Stimulated activated CD4-positive, alpha-beta T cell treated with anti-CD3 and anti-CD28 coated beads, TNF-alpha, amount 100 ng/mL, for 1 hour (primary cell): ENCODE results near the gene SLAMF8.

ENCODE experiments used
- DNase-seq, 3 donors: peaks; one replicate each; pipeline ENCODE4 v3.0.0-alpha.2; 2020; ENCODE audit warnings: low read depth in 3 of 3, low spot score in 1 of 3

SLAMF8 gene

GRCh38 chr1:159817276-159818041, 9.2 kb upstream of the SLAMF8 start:
- DNase-seq = no peak

DNA sequence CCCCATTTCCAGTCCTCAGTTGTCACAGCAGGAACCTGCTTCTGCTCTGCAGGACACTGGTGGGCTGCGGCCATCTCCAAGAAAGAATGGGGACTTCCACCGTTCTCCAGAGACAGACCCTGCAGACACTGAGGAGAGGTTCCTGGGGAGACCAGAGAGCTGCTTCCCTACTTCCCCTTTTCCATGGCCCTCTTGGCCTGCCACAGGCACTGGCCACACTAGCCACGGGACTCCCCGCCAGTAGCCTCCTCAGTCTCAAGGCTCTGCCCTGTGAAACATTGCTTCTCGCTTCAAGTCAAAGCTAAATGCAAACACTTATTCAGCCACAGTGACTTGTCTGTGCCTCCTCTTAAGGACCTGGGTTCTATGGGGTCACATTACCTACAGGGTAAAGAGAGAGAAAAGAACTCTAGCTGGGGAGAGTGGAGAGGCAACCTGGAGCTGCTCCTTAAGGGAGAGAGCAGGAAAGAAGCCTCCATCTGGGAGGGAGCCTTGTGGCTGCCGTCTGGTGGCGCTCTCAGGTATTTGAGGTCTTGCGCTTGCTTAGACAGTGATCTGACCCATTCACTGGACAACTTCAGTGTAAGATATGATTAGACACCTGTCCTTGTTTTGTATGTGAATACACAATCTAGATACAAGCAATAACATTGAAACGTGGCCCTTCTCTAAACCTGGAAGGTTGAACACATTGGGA, 5.4 kb upstream of the SLAMF8 start:
- no peak for DNase-seq

DNA sequence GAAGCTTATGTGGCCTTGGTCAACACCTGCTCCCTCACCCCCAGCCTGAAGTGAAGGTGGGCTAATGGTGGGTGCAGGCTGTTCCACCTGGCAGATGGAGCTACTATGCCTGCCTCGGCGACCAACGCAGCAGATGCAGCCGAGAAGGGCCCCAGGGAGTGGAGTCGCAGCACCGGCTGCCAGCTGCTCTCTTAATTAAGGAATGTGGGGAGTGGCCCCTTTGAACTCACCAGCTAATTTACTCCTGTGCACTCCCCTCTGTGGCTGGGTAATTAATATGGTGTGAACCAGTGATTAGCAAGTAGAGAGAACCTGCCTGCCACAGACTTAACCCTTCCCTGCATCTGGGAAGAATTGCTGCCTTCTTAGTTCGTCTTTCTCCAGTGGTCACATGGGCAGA, 3.3 kb upstream of the SLAMF8 start:
- DNase-seq = no peak

DNA sequence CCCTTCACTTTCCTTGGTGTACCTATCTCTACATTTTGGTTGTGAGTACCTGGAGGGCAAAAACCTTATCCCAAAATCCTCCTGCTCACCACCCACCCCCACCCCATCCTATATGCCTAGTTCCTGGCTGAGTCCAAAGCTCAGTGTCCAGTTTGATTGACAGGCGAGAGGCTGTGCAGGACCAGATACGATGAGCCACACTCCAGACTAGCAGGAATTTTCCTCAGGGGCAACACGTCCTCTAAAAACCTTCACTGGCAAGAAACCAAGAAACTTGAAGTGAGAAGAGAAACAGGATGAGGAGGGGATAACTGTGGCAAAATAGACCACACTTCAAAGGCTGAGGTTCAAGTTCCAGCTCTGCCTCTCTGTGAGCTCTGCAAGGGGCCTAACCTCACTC, 1.1 kb upstream of the SLAMF8 start:
- no peak for DNase-seq

GRCh38 chr1:159827102-159827490, 423 bp downstream of the SLAMF8 start:
- no peak for DNase-seq

DNA sequence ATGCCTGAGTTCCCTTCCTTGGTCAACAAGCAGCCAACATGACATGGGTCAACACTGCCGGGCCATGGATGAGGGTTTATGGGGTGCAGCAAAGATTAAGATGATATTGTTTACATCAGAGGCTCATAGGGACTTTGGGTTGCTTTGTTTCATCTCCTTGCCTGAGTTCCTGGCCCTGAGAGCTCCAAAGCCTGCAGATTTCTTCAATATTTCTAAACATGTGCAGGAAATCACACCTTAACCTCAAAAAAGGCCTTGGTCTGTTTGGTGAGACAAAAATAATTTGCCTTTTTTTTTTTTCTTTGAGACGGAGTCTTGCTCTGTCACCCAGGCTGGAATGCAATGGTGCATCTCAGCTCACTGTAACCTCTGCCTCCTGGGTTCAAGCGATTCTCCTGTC, 876 bp downstream of the SLAMF8 start:
- DNase-seq = no peak

DNA sequence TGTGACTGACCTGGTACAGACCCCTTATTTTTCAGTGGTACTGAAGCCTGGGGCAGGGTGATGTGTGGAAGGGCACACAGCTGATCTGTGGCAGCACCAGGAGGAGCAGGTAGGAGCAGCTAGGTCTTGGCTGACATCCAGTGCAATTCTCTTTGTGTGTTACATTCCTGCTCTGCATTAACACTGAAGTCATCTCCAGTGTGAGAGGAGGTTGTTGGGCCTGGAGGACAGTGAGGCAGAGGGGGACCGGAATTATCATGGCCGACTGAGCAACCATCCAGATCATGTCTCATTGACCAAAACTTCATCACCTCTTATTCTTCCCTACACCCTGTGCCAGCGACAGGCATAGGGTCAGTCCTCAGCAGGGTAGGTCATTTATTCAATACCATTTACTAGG, 1.5 kb downstream of the SLAMF8 start:
- no peak for DNase-seq

- no peak for DNase-seq
Observed at GRCh38 chr1:159828581-159829272, 2.1 kb downstream of the SLAMF8 start.

DNA sequence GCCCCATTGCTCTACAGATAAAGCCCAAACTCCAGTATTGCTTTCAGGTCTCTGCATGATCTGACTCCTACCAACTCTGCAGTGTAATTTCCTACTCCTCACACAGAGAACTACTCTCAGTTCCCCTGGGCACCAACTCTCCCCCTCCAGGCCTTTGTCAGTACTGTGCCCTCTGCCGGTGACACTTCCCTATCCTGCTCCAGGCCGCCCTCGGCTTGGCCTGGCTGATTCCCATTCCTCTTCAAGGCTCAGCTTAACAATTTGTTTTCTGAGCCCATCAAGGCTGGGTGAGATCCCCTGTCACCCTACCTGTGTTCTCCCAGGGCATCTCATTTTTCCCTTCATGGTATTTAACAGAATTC, 2.6 kb downstream of the SLAMF8 start:
- no peak for DNase-seq

GRCh38 chr1:159829822-159830465, 3.3 kb downstream of the SLAMF8 start:
- no peak for DNase-seq

DNA sequence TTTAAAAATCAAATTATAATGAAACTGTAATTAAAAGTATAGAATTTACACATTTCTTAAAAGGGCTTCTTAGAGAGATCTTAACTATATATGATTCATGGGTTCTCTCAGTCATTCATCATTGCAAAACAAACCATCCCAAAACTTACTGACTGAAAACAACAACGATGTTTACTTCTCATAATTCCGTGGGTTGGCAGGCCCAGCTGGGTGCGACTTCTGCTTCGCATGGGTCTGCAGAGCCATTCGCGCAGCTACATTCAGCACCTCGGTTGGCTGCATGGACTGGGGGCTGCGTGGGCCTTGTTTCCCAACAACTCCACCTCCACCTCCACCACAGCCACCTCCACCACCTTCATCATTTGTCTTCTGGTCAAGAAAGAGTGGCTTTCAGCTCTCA, 4.0 kb downstream of the SLAMF8 start:
- no peak for DNase-seq

GRCh38 chr1:159831412-159832141, 4.9 kb downstream of the SLAMF8 start:
- DNase-seq = no peak

DNA sequence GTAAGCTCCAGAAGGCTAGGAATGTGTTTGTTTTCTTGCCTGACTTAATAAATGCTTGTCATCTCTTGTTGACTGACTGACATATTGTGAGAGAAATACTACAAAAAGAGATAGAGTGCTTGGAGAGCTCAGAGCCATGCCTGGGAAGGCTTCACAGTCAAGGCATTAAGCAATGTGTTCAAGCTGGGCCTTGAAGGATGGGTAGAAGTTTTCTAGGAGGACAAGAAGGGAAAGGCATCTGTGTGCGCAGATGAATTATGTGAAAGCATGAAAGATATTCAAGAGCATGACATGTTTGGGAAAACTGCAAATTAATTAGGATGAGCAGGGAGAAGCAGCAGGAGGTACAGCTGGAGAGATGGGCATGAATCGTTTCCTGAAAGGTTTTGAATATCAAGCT, 5.6 kb downstream of the SLAMF8 start:
- no peak for DNase-seq

- DNase-seq = no peak
Observed at GRCh38 chr1:159835356-159835755, 8.7 kb downstream of the SLAMF8 start.

- DNase-seq = no peak
Observed at GRCh38 chr1:159835862-159836525, 9.3 kb downstream of the SLAMF8 start.

DNA sequence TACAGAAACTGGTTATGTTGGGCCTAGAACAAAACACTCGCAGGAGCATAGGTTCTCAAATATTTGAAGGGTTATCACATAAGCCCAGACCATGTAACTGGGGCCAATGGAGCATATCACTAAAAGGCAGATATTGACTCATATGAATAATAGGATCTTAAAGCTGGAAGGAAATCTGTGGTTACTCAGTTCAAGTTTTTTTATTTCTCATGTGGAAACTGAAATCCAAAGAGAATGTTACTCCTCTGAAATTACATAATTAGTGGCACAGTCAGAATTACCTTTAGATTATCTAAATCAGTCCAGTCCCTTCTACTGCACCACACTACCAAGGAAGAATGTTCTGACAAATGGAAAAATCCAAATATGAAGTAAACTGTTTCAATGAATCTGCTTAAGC, 12.0 kb downstream of the SLAMF8 start:
- DNase-seq = no peak

- no peak for DNase-seq
Observed at GRCh38 chr1:159839116-159839849, 12.6 kb downstream of the SLAMF8 start.

DNA sequence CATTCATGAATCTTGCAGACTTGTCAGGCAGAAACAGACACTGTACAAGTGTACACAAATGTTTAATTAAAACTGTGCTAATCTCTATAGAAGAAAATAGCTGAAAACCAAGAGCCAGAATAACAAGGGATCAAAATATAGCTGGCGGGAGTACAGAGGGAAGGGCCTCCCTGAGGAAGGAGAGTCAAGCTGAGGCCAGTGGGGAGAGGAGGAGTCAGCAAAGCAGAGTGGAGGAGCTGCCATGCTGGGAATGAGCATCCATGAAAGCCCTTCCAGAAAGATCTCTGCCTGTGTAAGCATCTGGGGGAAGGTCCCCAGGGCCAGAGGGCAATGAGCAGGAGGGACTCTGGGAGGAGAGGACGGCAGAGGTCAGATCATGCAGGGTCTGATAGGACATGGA, 15.1 kb downstream of the SLAMF8 start:
- no peak for DNase-seq

DNA sequence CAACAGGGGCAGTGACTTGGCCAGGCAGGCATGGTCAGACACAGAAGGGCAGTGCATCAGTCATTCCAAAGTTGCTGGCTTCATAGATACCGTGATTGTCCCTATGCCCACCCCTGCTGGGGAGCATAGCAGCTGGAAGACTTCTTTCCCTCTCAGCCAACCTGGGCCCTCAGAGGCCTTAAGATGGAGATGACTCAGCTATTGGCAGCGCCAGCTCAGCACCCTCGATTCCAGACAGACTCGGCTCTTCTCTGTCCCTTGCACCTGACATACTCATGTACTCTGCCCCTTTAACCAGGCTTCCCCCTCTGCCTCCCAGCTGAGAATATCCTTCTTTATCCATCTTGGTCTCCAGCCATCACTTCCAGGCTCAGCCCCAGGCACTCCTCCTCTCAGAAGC, 16.8 kb downstream of the SLAMF8 start:
- no peak for DNase-seq
